ENCODE data around the gene DDB1.

GRCh38 chr11:61333550-61334433 is 887 bp upstream of the DDB1 start:
- TF ChIP-seq CTCF (conservative IDR thresholded peaks at IDR 0.05; ENCODE audit: low read depth, low read length) (no peak), POLR2A (IDR thresholded peaks at IDR 0.05; ENCODE audit: low read depth, low read length) (no peak), BHLHE40 (IDR thresholded peaks at IDR 0.05; ENCODE audit: low read depth, low read length) (no peak), RAD21 (IDR thresholded peaks at IDR 0.05; ENCODE audit: low read length) (no peak), CEBPB (IDR thresholded peaks at IDR 0.05; ENCODE audit: low read depth, low read length) (no peak), SMC3 (IDR thresholded peaks at IDR 0.05; ENCODE audit: low read depth, low read length) (no peak), RFX5 (IDR thresholded peaks at IDR 0.05; ENCODE audit: low read depth, low read length) (no peak), FOS (IDR thresholded peaks at IDR 0.05; ENCODE audit: low read depth, low read length) (no peak), NFE2L2 (IDR thresholded peaks at IDR 0.05; ENCODE audit: low read depth, low read length) (no peak), MXI1 (IDR thresholded peaks at IDR 0.05; ENCODE audit: borderline replicate concordance, low read depth, low read length) (no peak), USF2 (IDR thresholded peaks at IDR 0.05; ENCODE audit: low read depth, low read length) (no peak)
